GM12891 (cell line): ENCODE measurements around the gene KDM2B.

Experiments
- POLR2AphosphoS5 ChIP-seq: IDR thresholded peaks from 2 replicates; pipeline ENCODE4 v1.6.1; 2011; ENCODE audit warnings: low read depth, low read length, control low read depth
- TAF1 ChIP-seq: IDR thresholded peaks from 2 replicates; pipeline ENCODE4 v1.6.1; 2011; ENCODE audit warnings: low read depth, low read length, control low read depth

DNA sequence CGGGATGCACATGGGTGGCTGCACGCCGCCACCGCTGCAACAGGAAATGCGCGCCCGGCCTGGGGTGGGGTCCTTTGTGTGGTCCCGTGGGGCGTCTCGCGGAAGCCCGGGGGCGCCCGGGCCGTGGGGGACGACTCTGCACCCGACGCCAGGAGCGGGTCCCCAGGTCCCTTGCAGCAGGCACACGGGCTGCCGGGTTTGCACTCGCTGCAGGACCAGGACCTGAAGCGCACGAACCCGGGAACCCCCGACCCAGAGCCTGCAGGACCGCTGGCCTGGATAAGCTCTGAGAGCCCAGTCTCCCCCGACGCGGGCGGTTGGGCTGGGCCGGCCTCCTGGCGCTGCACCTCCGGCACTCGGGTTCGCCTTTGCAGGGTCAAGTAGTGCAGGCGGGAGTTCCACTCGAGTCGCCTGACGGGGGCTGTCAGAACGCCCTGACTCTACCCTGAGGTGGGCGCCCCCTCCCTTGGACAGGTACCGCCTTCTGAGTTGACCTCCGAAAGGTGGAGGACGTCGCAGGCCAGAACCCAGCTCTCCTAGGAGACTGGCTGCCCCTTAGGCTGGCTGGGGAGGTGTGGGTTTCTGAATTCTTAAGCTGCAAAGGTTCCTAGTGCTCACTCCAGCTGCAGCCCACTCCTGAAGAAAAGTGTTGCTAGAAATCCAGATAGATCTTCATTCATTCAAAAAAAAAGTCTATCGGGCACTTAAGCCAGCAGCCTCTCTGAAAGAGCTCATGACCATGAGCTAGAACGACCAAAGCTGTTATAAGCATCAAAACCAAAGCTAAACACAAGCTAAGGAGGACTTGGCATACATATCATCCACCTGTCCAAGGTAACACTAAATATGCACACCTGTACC, 113.0 kb downstream of the KDM2B start:
- TF ChIP-seq TAF1: no peak
- TF ChIP-seq POLR2AphosphoS5: no peak
